ENCODE measurements around the gene PLA2G2F. TPM values are rescaled to one million over a fixed set of nuclear protein-coding genes. Genes with fewer than 3 reads are reported as not detected.

Gene PLA2G2F
- total RNA-seq, 2 donors from 2014 or later, result not detected

DNA sequence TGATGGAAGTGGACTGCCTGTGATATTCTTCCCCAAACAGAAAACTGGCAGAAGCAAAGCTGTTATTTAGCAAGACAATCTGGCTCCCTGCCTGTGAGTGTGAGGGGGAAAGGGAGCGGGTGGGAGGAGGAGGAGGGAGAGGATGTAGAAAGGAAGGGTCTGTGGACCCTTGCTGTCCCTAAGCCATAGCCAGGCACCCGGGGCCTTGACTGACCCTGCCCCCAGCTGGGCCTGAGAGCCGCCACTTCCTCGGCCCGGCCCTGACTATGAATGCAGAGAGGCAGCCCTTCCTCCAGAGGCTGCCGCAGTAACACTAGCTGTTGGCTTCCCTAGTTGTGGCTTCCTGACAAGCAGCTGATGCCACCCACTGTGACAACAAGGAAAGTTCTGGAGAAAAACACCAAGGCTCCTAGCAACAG is 13.9 kb downstream of the PLA2G2F start:
- Mint-ChIP-seq H3K27me3 (ENCODE audit: insufficient read depth) (peaks cover 7% of the 10 kb centered on the region), H3K27ac (no peak overlapping the region), H3K9me3 (peaks cover 5% of the 10 kb centered on the region), H3K4me3 (no peak overlapping the region), H3K36me3 (ENCODE audit: low read depth) (no peaks in the 10 kb centered on the region), H3K4me1 (no peaks in the 10 kb centered on the region)
- 44 to 60% methylated on average over 4 to 6 of the region's 6 CpGs for WGBS, 2 experiments (ENCODE audit: insufficient coverage in 1 of 2, insufficient read length in 1 of 2)
- Histone ChIP-seq H3K27me3 (ENCODE audit: control insufficient read depth, insufficient read depth, low read length, poor library complexity, severe bottlenecking) (no peaks in the 10 kb centered on the region), H3K9ac (ENCODE audit: extremely low read depth, low read length, poor library complexity, severe bottlenecking) (no peak overlapping the region), H3K9me3 (ENCODE audit: control insufficient read depth, low read length) (no peaks in the 10 kb centered on the region), H3K36me3 (ENCODE audit: control insufficient read depth, insufficient read depth, low read length) (no peaks in the 10 kb centered on the region), H3K27ac (ENCODE audit: low read depth, low read length) (no peak overlapping the region), H3K4me3 (ENCODE audit: low read length) (no peak overlapping the region), H3K4me1 (ENCODE audit: control insufficient read depth, insufficient read depth, low read length) (no peaks in the 10 kb centered on the region)
- TF ChIP-seq, protein P1, sequence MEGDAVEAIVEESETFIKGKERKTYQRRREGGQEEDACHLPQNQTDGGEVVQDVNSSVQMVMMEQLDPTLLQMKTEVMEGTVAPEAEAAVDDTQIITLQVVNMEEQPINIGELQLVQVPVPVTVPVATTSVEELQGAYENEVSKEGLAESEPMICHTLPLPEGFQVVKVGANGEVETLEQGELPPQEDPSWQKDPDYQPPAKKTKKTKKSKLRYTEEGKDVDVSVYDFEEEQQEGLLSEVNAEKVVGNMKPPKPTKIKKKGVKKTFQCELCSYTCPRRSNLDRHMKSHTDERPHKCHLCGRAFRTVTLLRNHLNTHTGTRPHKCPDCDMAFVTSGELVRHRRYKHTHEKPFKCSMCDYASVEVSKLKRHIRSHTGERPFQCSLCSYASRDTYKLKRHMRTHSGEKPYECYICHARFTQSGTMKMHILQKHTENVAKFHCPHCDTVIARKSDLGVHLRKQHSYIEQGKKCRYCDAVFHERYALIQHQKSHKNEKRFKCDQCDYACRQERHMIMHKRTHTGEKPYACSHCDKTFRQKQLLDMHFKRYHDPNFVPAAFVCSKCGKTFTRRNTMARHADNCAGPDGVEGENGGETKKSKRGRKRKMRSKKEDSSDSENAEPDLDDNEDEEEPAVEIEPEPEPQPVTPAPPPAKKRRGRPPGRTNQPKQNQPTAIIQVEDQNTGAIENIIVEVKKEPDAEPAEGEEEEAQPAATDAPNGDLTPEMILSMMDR (conservative IDR thresholded peaks at IDR 0.05), result no peak
- peak; percentile 79 for DNase-seq

DNA sequence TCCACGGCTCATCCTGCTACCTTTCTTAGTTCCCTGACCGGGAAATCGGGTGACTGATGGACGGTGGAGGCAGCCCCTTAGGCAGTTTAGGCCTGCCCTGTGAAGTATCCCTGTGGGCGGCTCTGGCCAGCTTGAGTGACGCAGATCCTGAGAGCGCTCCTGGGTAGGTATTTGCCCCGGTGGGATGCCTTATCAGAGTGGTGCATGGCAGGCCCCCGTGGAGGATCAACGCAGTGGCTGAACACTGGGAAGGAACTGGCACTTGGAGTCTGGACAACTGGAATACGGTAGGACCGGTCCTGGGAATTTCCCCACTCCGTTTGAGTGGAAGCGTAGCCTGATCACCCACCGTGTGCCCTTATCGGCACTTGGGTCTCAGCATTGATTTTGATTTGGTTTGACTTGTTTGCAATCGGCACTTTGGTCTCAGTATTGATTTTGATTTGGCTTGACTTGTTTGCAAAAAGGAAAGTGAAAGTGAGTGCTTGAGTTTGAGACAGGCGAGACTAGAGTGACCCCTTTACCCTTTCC is 15.2 kb downstream of the PLA2G2F start:
- Histone ChIP-seq H3K4me3 (ENCODE audit: low read length) (no peak overlapping the region), H3K9ac (ENCODE audit: extremely low read depth, low read length, poor library complexity, severe bottlenecking) (no peak overlapping the region), H3K36me3 (ENCODE audit: control insufficient read depth, insufficient read depth, low read length) (no peaks in the 10 kb centered on the region), H3K9me3 (ENCODE audit: control insufficient read depth, low read length) (peaks cover 2% of the 10 kb centered on the region), H3K4me1 (ENCODE audit: control insufficient read depth, insufficient read depth, low read length) (no peaks in the 10 kb centered on the region), H3K27me3 (ENCODE audit: control insufficient read depth, insufficient read depth, low read length, poor library complexity, severe bottlenecking) (no peaks in the 10 kb centered on the region), H3K27ac (ENCODE audit: low read depth, low read length) (no peak overlapping the region)
- Mint-ChIP-seq H3K9me3 (peaks cover 14% of the 10 kb centered on the region), H3K4me1 (no peaks in the 10 kb centered on the region), H3K27ac (no peak overlapping the region), H3K27me3 (ENCODE audit: insufficient read depth) (peaks cover 7% of the 10 kb centered on the region), H3K36me3 (ENCODE audit: low read depth) (no peaks in the 10 kb centered on the region), H3K4me3 (no peak overlapping the region)
- TF ChIP-seq, protein P1 (conservative IDR thresholded peaks at IDR 0.05), result no peak
- no peak for DNase-seq
- 86 to 92% methylated on average over 14 to 18 of the region's 18 CpGs for WGBS, 2 experiments (ENCODE audit: insufficient coverage in 1 of 2, insufficient read length in 1 of 2)

DNA sequence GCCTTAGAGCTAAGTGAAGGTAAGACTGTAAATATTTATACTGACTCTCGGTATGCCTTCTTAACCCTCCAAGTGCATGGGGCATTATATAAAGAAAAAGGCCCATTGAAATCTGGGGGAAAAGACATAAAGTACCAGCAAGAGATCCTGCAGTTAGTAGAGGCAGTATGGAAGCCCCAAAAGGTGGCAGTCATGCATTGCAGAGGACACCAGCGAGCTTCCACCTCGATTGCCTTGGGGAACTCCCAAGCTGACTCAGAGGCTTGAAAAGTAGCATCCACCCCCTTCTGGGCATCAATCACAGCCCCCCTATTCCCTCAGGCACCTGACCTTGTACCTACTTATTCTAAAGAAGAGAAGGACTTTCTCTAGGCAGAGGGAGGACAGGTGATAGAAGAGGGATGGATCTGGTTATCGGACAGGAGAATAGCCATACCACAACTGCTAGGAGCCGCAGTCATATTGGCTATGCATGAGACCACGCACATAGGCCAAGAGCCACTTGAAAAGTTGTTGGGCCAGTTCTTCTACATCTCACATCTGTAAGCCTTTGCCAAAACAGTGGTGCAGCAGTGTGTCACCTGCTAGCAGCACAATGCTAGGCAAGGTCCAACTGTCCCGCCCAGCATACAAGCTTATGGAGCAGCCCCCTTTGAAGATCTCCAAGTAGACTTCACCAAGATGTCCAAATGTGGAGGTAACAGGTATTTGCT is 19.4 kb downstream of the PLA2G2F start:
- H3K4me3 ChIP-seq (ENCODE audit: low read length), result no peak overlapping the region
- peaks cover 17% of the 10 kb centered on the region for H3K9me3 ChIP-seq (ENCODE audit: control insufficient read depth, low read length)
- peaks cover 22% of the 10 kb centered on the region for H3K27me3 Mint-ChIP-seq (ENCODE audit: insufficient read depth)
- H3K36me3 ChIP-seq (ENCODE audit: control insufficient read depth, insufficient read depth, low read length), result no peaks in the 10 kb centered on the region
- H3K4me1 ChIP-seq (ENCODE audit: control insufficient read depth, insufficient read depth, low read length), result no peaks in the 10 kb centered on the region
- H3K9ac ChIP-seq (ENCODE audit: extremely low read depth, low read length, poor library complexity, severe bottlenecking), result no peak overlapping the region
- no peak overlapping the region for H3K27ac Mint-ChIP-seq
- H3K27me3 ChIP-seq (ENCODE audit: control insufficient read depth, insufficient read depth, low read length, poor library complexity, severe bottlenecking), result no peaks in the 10 kb centered on the region
- H3K36me3 Mint-ChIP-seq (ENCODE audit: low read depth), result no peaks in the 10 kb centered on the region
- DNase-seq, result no peak
- 89 to 92% methylated on average over 4 to 7 of the region's 7 CpGs for WGBS, 2 experiments (ENCODE audit: insufficient coverage in 1 of 2, insufficient read length in 1 of 2)
- H3K4me3 Mint-ChIP-seq, result no peak overlapping the region
- H3K9me3 Mint-ChIP-seq, result peaks cover 54% of the 10 kb centered on the region
- TF ChIP-seq, protein P1 (conservative IDR thresholded peaks at IDR 0.05), result no peak
- no peaks in the 10 kb centered on the region for H3K4me1 Mint-ChIP-seq
- H3K27ac ChIP-seq (ENCODE audit: low read depth, low read length), result no peak overlapping the region

Measured in endodermal cell (in vitro differentiated cells).